Dendritic cell treated with granulocyte-macrophage colony-stimulating factor and Interleukin-4, amounts not matched to agents 40 ng/mL and 50 ng/mL, for 4 days (primary cell): Measurements from ENCODE around the gene WIPF1.

Experiments used
- H3K27ac Mint-ChIP-seq: one replicate; pipeline ENCODE4 v1.8.0; 2022; ENCODE audit warnings: mild to moderate bottlenecking, mixed read lengths
- H3K27me3 Mint-ChIP-seq: one replicate; pipeline ENCODE4 v1.8.0; 2022; ENCODE audit warnings: mild to moderate bottlenecking, mixed read lengths
- H3K36me3 Mint-ChIP-seq: one replicate; pipeline ENCODE4 v1.8.0; 2022; ENCODE audit warnings: low read depth, mixed read lengths
- H3K4me1 Mint-ChIP-seq: one replicate; pipeline ENCODE4 v1.8.0; 2022; ENCODE audit warnings: low read depth, mixed read lengths
- H3K4me3 Mint-ChIP-seq: one replicate; pipeline ENCODE4 v1.8.0; 2022; ENCODE audit warnings: mild to moderate bottlenecking, moderate library complexity, mixed read lengths
- H3K9me3 Mint-ChIP-seq: one replicate; pipeline ENCODE4 v1.8.0; 2022; ENCODE audit warnings: mixed read lengths
- intact Hi-C: fragments of 100-400 bp; cut with micrococcal nuclease; formaldehyde crosslinking; loops from one replicate; pipeline ENCODE4 v1.15.0; 2022

The WIPF1 gene

GRCh38 chr2:174597345-174598047 lies at the start of gene WIPF1:
Gene WIPF1, minus strand, starts transcription at chr2:174597804. Its CDS starts 12,231 bp downstream, at chr2:174585573.
- intact Hi-C loops = no loop called here
- Mint-ChIP-seq H3K27ac (peak within 1 kb of the TSS; percentile 92), H3K9me3 (no peaks in the 10 kb centered on the region), H3K4me1 (peaks cover 54% of the 10 kb centered on the region), H3K27me3 (no peaks in the 10 kb centered on the region), H3K4me3 (peak within 1 kb of the TSS; percentile 80), H3K36me3 (peaks cover 67% of the 10 kb centered on the region)

- Mint-ChIP-seq H3K4me1 (peaks cover 30% of the 10 kb centered on the region), H3K27me3 (no peaks in the 10 kb centered on the region), H3K36me3 (peaks cover 37% of the 10 kb centered on the region), H3K9me3 (no peaks in the 10 kb centered on the region), H3K27ac (no peak overlapping the region), H3K4me3 (no peak overlapping the region)
- intact Hi-C loops = no loop called here
Measured at GRCh38 chr2:174645296-174645695, 47.7 kb upstream of the WIPF1 start.

GRCh38 chr2:174644406-174644805 lies 46.8 kb upstream of the WIPF1 start:
- no peaks in the 10 kb centered on the region for H3K27me3 Mint-ChIP-seq
- peaks cover 28% of the 10 kb centered on the region for H3K36me3 Mint-ChIP-seq
- intact Hi-C loops = no loop called here
- H3K4me1 Mint-ChIP-seq = peaks cover 21% of the 10 kb centered on the region
- no peak overlapping the region for H3K27ac Mint-ChIP-seq
- no peaks in the 10 kb centered on the region for H3K9me3 Mint-ChIP-seq
- H3K4me3 Mint-ChIP-seq = no peak overlapping the region

- intact Hi-C loops = no loop called here
- Mint-ChIP-seq H3K27me3 (no peaks in the 10 kb centered on the region), H3K27ac (no peak overlapping the region), H3K36me3 (peaks cover 31% of the 10 kb centered on the region), H3K4me3 (no peak overlapping the region), H3K4me1 (peaks cover 19% of the 10 kb centered on the region), H3K9me3 (no peaks in the 10 kb centered on the region)
Measured at GRCh38 chr2:174643356-174643755, 45.8 kb upstream of the WIPF1 start.

GRCh38 chr2:174641168-174641567 lies 43.6 kb upstream of the WIPF1 start:
- no peak overlapping the region for H3K4me3 Mint-ChIP-seq
- intact Hi-C loops = no loop called here
- H3K27ac Mint-ChIP-seq = no peak overlapping the region

GRCh38 chr2:174636987-174637386 lies 39.4 kb upstream of the WIPF1 start:
- Mint-ChIP-seq H3K27ac (peak overlapping the region; percentile 39), H3K4me1 (peaks cover 51% of the 10 kb centered on the region), H3K27me3 (no peaks in the 10 kb centered on the region), H3K36me3 (peaks cover 29% of the 10 kb centered on the region), H3K9me3 (no peaks in the 10 kb centered on the region), H3K4me3 (no peak overlapping the region)
- intact Hi-C loops = no loop called here

More at GRCh38 chr2:174641168-174641567, 43.6 kb upstream of the WIPF1 start:
- H3K36me3 Mint-ChIP-seq = peaks cover 15% of the 10 kb centered on the region
- no peaks in the 10 kb centered on the region for H3K9me3 Mint-ChIP-seq
- H3K4me1 Mint-ChIP-seq = peaks cover 30% of the 10 kb centered on the region
- no peaks in the 10 kb centered on the region for H3K27me3 Mint-ChIP-seq

- Mint-ChIP-seq H3K9me3 (no peaks in the 10 kb centered on the region), H3K4me1 (peaks cover 52% of the 10 kb centered on the region), H3K4me3 (no peak overlapping the region), H3K27me3 (no peaks in the 10 kb centered on the region), H3K27ac (peak overlapping the region; percentile 92), H3K36me3 (peaks cover 40% of the 10 kb centered on the region)
- intact Hi-C loops = no loop called here
Measured at GRCh38 chr2:174635776-174636404, 38.3 kb upstream of the WIPF1 start.

GRCh38 chr2:174635015-174635593 lies 37.5 kb upstream of the WIPF1 start:
- Mint-ChIP-seq H3K4me3 (peak overlapping the region; percentile 82), H3K27me3 (no peaks in the 10 kb centered on the region), H3K36me3 (peaks cover 45% of the 10 kb centered on the region), H3K27ac (peak overlapping the region; percentile 92), H3K4me1 (peaks cover 58% of the 10 kb centered on the region), H3K9me3 (no peaks in the 10 kb centered on the region)
- intact Hi-C loops = no loop called here

- intact Hi-C loops = loop anchor here (5.0 kb wide), 1 partner anchor 53 kb away; no protein-coding TSS in a partner anchor
- H3K4me3 Mint-ChIP-seq = peak overlapping the region; percentile 82
- H3K27me3 Mint-ChIP-seq = no peaks in the 10 kb centered on the region
- H3K9me3 Mint-ChIP-seq = no peaks in the 10 kb centered on the region
- H3K4me1 Mint-ChIP-seq = peaks cover 63% of the 10 kb centered on the region
- H3K36me3 Mint-ChIP-seq = peaks cover 51% of the 10 kb centered on the region
- peak overlapping the region; percentile 92 for H3K27ac Mint-ChIP-seq
Measured at GRCh38 chr2:174634130-174635014, 36.8 kb upstream of the WIPF1 start.

GRCh38 chr2:174633623-174633930 lies 36.0 kb upstream of the WIPF1 start:
- H3K4me1 Mint-ChIP-seq = peaks cover 68% of the 10 kb centered on the region
- H3K27ac Mint-ChIP-seq = peak overlapping the region; percentile 92
- H3K36me3 Mint-ChIP-seq = peaks cover 52% of the 10 kb centered on the region
- H3K9me3 Mint-ChIP-seq = no peaks in the 10 kb centered on the region
- no peaks in the 10 kb centered on the region for H3K27me3 Mint-ChIP-seq
- H3K4me3 Mint-ChIP-seq = peak overlapping the region; percentile 82
- intact Hi-C loops = loop anchor here (5.0 kb wide), 1 partner anchor 54 kb away; no protein-coding TSS in a partner anchor

- Mint-ChIP-seq H3K9me3 (no peaks in the 10 kb centered on the region), H3K36me3 (peaks cover 57% of the 10 kb centered on the region), H3K27ac (peak overlapping the region; percentile 92), H3K4me1 (peaks cover 73% of the 10 kb centered on the region), H3K4me3 (peak overlapping the region; percentile 82), H3K27me3 (no peaks in the 10 kb centered on the region)
- intact Hi-C loops = loop anchor here (5.0 kb wide), 1 partner anchor 54 kb away; no protein-coding TSS in a partner anchor
Measured at GRCh38 chr2:174632841-174633622, 35.4 kb upstream of the WIPF1 start.

- no peaks in the 10 kb centered on the region for H3K27me3 Mint-ChIP-seq
- H3K36me3 Mint-ChIP-seq = peaks cover 74% of the 10 kb centered on the region
- intact Hi-C loops = loop anchor here (2.0 to 5.0 kb wide), 3 partner anchors 14 to 56 kb away; no protein-coding TSS in a partner anchor
Measured at GRCh38 chr2:174631009-174631981, 33.7 kb upstream of the WIPF1 start.

More at GRCh38 chr2:174631009-174631981, 33.7 kb upstream of the WIPF1 start:
- peak overlapping the region; percentile 92 for H3K27ac Mint-ChIP-seq
- no peaks in the 10 kb centered on the region for H3K9me3 Mint-ChIP-seq
- H3K4me3 Mint-ChIP-seq = peak overlapping the region; percentile 82
- peaks cover 77% of the 10 kb centered on the region for H3K4me1 Mint-ChIP-seq
